HG03565 (cell line): Measurements from ENCODE around the gene PAPOLB.

Source experiments
- ATAC-seq: cut with Tn5 transposase; IDR thresholded peaks from one replicate; pipeline ENCODE4 v1.9.1; 2021; ENCODE audit warnings: mild to moderate bottlenecking, moderate library complexity; ENCODE audit not compliant: unreplicated experiment

PAPOLB gene

DNA sequence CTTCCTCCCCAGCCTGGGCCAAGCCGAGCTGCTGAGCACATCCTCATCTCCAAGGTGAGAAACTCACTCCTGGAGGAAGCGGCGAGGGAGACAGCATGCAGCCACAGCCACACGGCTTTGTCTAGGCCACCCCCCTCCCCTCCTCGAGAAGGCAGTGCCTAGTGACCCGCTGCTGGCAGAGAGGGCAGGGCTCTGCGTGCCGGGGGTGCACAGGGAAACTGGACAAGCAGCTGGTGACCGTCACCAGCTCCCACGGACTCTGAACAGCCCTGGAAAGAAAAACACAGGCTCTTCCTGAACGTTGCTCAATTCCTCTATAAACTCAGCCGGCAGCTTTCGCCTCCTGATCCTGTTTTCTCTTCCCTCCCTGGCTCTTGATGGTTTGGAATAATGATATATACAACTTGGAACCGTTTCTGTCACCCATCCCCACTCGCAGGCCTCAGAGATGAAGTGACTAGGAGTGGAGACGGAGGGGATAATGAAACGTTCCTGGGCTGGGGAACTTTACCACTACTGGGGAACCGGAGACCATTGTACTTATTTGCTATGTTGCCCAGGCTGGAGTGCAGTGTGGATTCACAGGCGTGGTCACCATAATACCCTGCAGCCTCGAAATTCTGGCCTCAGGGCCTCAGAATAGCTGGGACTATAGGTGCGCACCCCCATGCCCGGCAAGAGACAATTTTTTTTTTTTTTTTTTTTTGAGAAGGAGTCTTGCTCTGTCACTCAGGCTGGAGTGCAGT lies 19.3 kb downstream of the PAPOLB start:
- no peak for ATAC-seq

DNA sequence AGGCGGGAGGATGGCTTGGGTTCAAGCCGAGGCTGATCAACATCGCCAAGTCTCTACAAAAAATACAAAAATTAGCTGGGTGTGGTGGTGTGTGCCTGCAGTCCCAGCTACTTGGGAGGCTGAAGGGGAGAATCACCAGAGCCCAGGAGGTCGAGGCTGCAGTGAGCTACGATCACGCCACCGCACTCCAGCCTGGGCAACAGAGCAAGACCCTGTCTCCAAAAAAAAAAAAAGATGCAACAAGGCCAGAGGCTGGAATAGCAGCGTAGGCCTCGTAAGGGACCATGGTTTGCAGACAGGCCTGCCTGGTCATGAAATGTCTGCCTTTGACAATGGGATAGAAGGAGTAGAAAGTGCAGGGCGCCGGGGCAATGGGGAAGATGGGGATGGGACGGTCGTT lies 20.0 kb downstream of the PAPOLB start:
- no peak for ATAC-seq

DNA sequence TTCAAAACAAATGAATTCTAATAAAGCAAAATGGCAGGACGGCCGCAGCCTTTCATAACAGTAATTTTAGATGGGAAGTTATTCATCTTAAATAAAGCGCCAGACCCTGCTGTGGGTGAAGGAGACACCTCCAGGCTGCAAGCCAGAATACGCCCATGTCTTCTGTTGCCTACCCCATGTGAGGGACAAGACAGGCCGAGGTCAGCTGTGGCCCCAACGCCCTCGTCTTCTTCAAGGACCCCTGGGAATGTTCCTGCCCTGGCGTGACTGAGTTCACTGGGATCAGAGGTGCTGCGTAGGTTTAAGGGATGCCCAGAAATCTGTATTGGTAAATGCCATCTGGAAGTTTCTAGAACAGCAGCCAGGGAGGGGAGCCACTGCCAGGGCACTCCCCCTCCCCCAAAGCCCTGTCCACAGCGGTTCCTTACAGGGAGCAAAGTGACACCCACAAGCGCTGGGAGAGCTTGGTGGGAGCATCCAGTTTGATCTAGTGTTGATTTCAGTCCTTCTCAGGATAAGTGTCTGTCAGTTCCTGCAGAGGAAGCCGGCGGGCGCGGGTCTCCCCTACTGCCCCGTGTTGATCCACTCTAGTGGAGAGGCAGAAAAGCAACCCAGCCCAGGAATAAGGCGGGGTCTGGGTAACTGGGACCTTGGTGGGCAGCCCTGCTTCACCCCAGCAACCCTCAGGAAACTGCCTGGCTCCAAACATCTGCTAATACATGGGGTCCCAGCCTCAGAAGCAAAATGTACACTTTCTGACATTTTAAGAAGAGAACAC lies 20.6 kb downstream of the PAPOLB start:
- no peak for ATAC-seq

DNA sequence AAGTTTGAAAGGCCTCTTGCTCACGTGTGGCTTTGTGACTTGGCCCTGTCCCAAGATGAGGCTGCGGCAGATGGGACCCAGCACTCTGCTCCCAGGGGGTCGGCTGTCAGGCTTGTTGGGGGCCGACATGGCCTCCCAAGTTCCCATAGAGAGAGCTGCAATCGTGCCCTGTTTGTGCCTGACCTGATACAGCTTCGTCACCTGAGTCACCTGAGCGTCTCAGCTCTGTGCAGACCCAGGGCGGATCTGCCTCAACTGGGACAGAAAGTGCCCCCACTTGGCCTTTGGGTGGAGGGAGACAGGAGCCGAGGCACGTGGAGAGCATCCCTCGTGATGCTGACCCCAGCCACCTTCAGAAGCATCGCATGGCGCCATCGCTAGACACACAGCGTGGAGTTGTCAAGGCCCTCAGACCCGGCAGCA lies 21.7 kb downstream of the PAPOLB start:
- no peak for ATAC-seq

DNA sequence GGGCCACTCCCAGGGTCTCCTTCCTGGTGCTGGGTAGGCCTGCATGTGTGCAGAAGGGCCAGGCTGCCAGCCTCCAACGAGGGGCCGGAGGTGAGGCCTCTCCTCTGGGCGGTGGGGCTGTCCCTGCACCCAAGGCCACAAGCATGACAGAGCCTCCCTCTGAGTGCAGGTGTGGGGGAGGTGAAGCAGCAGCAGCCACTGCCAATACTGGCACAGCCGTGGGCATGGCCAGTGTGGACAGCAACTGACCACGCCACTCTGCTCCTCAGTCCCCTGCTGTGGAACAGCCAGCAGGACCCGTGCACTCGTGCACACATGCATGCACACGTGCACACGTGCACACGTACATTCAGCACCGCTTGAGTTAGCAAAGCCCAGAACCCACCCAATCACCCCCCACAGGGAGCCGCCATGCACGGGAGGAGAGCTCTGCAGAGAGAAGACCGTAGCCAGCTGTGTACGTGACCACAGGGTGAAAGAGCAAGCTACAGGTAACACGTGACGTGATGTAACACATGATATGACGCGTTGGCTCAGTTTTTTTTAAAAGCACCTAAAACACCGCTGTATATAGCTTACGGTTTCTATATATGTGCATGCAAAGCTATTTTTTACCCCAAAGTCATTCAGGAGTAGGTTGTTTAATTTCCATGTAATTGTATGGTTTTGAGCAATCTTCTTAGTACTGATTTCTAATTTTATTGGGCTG lies 23.1 kb downstream of the PAPOLB start:
- no peak for ATAC-seq

DNA sequence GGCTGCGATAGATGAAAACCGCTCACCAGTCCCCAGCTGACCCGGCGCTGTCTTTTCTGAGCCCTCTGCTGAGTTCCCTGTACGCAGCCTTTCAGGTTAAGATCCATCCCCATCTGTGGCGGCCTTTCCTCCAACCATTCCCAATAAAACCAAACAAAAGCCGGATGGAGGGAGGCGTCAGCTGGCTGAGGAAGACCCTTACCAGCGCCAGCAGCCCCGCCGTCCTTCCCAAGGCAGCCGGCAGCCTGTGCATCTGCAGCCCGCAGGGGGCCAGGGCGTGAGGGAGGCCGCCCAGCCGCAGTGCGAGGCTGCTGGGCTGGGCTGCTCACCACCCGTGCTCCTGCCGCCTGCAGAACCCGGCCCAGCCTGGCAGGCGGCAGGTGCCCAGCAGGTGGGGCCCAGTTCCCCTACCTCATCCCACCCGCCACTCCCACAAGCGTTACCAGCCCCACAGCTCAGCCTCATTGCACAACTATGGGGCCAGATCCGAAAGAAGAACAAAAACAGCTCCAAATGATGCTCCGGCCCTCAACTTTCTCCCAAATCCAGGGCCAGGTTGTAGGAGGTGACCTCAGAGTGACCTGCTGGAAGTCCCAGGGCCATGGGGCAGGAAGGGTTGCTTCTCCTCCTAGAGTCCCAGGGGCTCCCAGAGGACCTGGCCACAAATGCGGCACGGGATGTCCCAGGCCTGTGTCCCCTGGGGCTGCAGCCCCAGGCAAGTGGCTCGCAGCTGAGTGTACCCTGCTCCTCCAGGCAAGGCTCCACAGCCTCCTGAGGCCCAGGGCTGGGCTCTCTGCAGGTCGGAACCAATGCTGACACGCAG lies 23.8 kb downstream of the PAPOLB start:
- ATAC-seq = no peak

DNA sequence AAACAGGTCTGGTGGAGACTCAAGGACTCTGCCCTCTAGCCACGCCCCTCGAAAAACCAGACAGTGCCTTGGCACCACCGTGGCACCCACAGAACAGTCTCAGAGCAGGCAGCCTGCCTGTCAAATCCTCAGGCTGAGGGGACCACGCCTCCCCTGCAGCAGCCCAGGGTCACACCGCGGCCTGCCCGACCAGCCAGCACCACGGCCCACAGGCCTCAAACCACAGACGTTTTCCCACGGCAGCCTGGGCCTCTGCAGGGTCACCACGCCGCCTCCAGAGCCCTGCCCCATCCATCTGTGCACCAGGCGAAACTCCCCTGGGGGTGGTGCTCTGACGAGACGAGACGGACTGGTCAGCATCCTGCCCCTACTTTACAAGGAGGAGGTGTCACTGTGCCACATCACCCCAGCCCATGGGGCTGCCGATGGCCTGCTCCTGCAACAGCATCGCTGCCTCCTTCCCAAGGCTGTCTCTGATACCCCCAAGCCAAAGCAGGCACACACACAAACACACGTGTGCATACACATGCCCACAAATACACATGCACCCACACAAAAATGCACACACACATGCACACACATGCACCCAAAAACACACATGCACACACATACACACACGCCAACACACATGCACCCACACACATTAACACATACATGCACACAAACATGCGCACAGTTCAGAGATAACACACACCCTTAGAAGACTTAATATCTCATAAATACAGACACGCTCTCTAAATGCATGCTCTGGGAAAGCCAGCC lies 24.6 kb downstream of the PAPOLB start:
- ATAC-seq = no peak

DNA sequence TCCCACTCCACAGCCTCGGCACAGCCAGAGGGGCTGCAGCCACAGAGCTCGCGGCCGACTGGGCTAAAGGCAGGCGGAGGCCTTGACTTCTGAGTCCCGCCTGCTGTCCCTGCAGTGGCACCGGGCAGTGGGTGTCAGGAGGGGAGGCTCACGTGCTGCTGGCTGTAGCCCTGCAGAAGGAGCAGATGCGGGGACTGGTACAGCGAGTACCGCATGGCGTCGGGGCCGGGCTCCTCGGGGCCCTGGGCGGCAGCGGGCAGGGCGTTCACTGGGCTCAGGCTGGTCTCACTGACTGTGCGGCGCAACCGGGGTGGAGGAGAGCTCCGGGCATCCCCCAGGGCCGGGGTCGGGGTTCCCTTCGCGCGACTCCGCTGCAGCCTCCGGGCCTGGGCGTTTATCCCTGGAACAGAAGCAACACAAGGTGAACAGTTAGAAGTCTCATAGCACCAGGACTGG lies 25.6 kb downstream of the PAPOLB start:
- no peak for ATAC-seq

DNA sequence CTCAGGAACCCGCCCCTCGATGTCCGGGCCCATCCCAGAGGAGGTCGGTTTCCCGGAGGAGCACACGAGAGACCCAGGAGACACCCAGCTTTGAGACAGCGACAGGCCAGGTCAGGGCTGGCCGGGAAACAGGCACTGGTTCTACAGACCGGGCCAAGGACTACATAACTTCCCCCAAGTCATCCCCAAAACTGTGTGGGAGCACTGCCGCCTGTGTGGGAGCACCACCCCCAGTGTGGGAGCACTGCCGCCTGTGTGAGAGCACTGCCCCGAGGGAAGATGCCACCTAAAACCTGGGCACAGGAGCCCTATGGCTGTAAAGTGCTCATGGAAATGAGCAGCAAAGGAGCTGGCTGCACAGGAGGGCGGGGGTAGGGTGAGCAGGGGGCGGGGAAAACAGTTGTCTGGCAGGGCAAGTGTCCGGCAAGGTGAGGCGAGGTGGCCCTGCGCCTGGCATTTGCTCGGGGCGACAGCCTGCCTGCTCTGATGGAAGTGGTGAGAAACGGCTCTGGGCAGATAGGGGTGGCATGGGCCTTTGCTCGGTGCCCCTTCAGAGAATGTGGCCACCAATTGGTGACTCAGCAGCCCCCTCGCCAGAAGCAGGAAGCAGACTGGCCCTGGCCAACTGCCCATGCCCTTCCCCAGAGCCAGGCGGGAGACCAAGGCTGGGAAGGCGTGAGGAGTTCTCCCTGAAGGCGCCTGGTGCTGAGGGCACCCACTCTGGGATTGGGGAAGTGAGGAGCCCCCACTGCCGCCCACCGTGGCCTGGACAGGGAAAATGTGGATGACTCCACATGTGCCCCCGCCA lies 26.2 kb downstream of the PAPOLB start:
- no peak for ATAC-seq

DNA sequence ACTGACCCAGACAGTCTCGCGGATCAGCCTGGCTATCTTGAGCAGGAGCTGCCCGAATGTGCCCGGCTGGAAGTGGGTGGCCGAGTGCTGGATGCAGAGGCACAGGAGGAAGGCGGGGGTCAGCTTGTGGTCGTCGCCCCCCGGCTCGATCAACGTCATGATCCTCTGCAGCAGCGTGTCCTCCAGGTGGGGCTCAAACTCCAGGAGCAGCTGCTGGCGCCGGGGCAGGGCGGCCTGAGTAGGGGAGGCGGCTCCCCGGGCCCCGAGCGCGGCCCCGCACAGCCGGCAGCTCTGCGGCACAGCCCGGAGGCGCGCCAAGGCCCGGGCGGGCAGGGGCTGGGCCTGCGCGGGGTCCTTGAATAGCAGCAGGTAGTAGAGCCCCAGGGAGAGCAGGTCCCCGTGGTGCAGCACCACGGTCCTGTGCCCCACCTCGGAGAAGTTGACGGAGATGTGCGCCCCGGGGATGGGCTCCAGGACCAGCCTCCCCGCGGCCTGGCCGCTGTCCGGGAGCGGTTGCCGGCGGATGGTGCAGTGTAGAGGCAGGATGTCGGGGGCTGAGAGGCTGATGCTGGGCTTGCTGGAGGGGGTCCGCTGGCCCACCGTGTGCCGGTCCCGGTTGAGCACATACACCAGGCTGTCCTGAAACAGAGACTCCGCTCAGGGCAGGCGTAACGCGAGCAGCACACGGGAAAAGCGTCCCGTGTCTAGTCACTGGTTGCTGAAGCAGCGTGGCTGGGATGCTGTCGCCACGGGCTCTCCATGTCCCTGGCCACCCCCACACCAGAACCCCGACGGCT lies 27.0 kb downstream of the PAPOLB start:
- ATAC-seq = no peak

DNA sequence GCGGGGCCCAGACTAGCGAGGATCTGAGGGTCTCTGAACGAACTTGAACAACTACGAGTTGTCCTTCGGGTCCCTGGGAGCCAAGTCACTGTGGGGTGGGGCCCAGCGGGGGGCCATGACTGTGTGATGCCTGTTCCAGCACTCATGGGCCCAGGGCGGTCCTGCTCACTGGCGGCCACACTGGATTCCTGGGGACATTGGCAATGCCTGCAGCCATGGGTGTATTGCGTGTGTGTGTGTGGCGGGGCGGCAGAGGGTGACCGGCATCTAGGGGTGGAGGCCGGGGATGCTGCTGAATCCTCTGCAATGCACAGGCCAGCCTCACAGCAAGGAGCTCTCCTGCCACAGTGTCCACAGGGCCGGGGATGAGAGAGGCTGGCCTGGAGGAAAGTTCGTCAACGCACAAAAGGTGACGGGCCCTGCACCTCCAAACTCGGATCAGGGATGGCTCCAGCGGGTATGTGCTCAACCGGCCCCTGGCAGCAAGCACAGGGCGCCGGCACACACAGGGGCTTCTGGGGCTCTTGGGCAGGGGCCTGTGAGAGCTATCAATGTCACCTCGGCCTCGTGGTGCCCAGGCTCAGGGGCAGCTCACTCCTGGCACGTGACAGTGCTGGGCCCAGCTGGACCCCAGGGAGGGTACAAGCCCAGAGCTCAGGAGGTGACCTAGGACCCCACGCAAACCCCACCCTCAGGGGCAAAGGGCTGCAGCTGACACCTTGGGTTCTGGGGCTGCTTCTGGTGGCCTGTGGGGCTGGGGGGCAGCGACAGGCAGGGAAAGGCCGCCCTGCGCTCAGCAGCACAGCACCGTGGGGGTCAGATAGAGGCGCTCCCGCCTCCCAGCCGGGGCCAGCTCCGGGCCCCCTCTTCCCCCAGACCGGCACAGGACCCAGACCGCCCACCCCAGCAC lies 27.9 kb downstream of the PAPOLB start:
- no peak for ATAC-seq

DNA sequence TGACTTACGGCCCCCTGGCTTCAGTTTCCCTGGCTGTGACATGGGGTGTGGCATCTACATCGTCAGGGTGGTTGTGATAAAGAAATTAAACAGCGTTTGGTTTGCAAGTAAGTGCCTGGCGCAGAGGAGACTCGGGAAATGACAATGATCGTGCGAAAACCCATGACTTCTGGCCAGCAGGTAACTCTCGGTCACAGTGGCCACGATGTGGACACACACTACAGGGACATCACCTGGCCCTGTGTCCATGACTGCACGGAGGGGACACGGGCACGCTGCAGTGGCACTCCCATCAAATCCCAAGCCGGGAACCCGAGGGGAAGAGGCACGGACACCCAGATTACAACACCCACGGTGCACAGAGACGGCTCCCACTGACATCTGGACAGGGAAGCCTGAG lies 28.7 kb downstream of the PAPOLB start:
- ATAC-seq = no peak

DNA sequence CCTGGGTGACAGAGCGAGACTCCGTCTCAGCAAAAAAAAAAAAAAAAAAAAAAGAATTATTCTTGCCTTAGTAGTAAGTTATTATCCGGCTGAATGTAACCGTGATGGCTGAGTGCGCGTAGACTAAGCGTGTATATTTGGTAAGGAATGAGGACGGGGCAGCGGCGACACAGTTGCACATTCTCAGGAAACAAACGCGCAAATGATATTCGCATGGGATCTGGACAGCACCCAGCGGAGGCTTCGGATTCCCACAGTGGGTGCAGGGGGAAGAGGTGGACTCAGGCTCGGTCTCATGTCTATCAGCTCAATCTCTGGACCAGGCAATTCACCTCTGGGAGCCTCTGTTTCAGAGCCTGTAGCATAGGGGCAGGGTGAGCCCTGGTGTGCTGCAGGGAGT lies 29.1 kb downstream of the PAPOLB start:
- ATAC-seq = no peak

DNA sequence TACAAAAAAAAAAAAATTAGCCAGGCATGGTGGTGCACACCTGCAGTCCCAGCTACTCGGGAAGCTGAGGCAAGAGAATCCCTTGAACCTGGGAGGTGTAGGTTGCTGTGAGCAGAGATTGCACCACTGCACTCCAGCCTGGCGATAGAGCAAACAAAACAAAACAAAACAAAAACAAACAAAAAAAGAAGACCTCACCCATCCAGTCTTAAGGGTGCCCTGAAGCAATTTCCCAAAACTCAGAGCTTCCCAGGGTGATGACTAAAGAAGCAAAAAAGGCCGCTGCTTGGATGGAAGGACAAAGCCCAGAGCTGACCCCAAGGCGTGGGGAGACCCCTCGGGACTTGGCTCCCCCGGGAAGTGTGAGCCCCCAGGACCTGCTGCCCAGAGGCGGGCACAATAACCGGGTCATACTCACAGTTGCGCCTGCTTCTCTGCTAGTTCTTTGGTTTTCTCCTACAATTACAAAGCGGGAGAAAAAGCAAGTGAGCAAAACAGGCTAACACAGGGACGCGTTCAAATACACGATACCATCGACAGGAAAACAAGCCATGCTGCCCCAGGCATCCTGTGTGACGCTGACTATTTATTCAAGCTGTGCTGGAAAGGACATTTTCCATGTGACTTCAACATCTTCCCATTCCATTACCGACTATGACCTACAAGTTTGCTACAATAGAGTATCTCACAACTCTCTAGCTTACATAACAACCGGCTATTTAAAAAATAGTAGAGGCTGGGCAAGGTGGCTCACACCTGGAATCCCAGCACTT lies 29.9 kb downstream of the PAPOLB start:
- ATAC-seq = no peak

DNA sequence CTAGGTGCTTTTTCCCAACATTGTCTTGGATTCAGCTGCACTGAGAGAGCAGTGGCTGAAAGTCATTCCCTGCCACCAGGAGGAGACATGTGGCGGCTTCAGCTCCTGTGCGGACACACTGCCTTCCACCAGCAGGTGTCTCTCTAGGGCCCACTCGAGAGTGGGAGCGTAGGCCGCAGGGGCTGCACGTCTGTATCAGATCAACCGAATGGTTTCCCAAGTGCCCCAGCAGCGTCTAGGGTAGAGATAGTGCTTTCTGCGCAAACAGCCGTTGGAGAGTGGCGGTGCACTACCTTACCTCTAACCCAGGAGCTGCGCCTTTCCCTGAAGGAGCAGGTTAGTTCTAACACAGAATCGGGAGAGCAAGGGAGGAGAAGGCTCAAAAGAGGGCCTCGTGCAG lies 31.7 kb downstream of the PAPOLB start:
- no peak for ATAC-seq

DNA sequence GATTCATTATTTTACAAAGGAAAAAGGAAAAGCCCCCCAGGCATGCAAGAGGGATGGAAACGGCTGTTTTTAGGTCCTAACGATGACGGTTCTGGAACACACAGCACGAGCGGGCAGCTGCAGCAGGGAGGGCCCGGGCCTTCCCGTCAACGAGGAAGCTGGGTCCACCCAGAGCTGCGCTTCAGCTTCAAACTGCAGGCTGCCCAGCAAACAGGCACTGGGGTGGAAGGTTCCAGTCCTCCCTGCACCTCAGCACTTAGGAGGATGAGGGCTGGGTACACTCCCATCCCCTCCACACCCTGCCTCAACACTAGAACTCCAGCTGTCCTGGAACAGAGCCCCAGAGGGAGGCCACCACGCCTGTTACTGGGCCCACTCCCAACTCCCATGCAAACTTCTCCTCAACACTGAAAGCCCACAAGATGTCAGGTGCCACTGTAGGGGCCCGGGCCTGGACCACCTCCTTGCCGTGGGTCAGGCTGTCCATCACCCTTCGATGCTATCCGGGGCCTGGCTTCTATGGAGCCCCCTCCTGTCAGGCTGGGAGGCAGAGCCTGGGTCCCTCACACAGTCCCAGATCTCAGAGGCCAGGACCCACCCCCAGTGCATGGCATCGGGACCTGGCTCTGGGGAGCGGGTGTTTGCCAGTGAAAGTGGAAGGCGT lies 33.0 kb downstream of the PAPOLB start:
- no peak for ATAC-seq
